OCI-LY7 (cell line): Measurements from ENCODE around the gene SMOC1.

ENCODE experiments used
- EZH2phosphoT487 ChIP-seq: fragments of 200-600 bp; sonication (generic); IDR thresholded peaks from 2 replicates; pipeline ENCODE4 v1.6.1; 2018; ENCODE audit warnings: low read depth, borderline replicate concordance, mild to moderate bottlenecking, mixed run types, antibody characterized with exemption, low read length, moderate library complexity, mixed read lengths
- TF ChIP-seq, protein P1 (sequence below): fragments of 200-600 bp; sonication (generic); conservative IDR thresholded peaks from 2 replicates; pipeline ENCODE4 v1.5.1; 2014; ENCODE audit warnings: mild to moderate bottlenecking, antibody characterized with exemption, low read length, moderate library complexity, mixed read lengths

- TF ChIP-seq, protein P1, sequence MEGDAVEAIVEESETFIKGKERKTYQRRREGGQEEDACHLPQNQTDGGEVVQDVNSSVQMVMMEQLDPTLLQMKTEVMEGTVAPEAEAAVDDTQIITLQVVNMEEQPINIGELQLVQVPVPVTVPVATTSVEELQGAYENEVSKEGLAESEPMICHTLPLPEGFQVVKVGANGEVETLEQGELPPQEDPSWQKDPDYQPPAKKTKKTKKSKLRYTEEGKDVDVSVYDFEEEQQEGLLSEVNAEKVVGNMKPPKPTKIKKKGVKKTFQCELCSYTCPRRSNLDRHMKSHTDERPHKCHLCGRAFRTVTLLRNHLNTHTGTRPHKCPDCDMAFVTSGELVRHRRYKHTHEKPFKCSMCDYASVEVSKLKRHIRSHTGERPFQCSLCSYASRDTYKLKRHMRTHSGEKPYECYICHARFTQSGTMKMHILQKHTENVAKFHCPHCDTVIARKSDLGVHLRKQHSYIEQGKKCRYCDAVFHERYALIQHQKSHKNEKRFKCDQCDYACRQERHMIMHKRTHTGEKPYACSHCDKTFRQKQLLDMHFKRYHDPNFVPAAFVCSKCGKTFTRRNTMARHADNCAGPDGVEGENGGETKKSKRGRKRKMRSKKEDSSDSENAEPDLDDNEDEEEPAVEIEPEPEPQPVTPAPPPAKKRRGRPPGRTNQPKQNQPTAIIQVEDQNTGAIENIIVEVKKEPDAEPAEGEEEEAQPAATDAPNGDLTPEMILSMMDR: no peak
- no peak for TF ChIP-seq EZH2phosphoT487
These were observed 153.2 kb downstream of the SMOC1 start for GRCh38 chr14:70032447-70032846.
